Stimulated activated CD4-positive, alpha-beta T cell treated with anti-CD3 and anti-CD28 coated beads, Interleukin-4, amount 100 ng/mL, for 4 hours (primary cell): ENCODE data around the gene STK32B.
"Not testable (repeated sequence)": the region's sequence is repeated elsewhere in the genome, so short reads cannot be mapped to it uniquely, and the experiment has no call there.

Source experiments
- DNase-seq, 2 experiments: peaks; one replicate each; pipeline ENCODE4 v3.0.0-alpha.2; 2020

Gene STK32B

GRCh38 chr4:5213087-5213595 lies 161.9 kb downstream of the STK32B start:
- no peak for DNase-seq

- no peak for DNase-seq
Observed at GRCh38 chr4:5215321-5215720, 164.0 kb downstream of the STK32B start.

DNA sequence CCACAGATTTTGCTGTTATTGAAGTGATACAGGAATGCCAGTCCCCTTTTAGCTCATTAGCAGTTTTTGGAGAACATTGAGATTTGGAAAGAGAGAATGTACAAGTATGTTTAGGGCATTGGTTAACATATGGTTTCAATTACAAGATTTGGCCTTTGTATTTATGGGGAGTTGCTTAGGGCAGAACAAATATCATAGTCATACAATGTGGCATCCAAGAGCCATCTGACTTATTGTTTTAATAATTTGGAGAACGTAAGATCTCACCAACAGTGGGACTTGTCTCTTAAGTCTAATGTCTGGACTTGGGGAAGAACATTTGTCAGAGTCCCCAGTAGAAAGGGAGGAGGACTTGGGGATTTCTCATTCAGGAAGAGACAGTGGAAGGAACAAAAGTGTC lies 166.1 kb downstream of the STK32B start:
- DNase-seq, result no peak

GRCh38 chr4:5218376-5219069 lies 167.2 kb downstream of the STK32B start:
- no peak for DNase-seq

GRCh38 chr4:5220028-5220427 lies 168.7 kb downstream of the STK32B start:
- no peak for DNase-seq

- DNase-seq, result no peak
Observed at GRCh38 chr4:5222047-5222446, 170.8 kb downstream of the STK32B start.

GRCh38 chr4:5222951-5223350 lies 171.7 kb downstream of the STK32B start:
- no peak for DNase-seq

GRCh38 chr4:5224340-5224739 lies 173.1 kb downstream of the STK32B start:
- no peak for DNase-seq

- DNase-seq, result no peak
Observed at GRCh38 chr4:5232549-5232948, 181.3 kb downstream of the STK32B start.

DNA sequence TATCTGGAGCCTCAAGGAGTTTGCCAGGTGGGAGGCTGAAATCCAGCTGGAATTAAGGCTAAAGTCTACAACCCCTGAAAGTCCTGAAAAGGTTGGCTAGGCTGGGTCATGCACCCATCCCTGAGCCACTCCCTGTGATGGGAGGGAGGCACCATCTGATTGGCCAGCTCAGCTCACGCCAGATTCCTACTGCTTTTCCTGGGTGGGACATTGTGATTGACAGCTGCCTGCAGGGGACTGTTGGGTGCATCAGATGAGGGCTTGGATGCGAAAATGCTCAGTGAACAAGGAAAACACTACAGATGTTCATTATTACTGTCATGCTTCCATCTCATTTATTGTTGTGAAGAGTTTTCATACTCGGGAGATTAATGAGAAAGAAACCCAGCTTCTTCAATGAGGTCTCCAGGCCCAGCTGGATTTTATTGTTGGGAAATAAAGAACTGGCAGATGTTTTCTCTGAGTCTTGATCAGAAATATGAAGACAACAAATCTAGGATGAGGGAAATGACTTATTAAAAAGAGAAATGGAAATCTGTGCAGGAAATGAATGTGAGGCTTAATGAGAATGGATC lies 185.9 kb downstream of the STK32B start:
- DNase-seq, result no peak

DNA sequence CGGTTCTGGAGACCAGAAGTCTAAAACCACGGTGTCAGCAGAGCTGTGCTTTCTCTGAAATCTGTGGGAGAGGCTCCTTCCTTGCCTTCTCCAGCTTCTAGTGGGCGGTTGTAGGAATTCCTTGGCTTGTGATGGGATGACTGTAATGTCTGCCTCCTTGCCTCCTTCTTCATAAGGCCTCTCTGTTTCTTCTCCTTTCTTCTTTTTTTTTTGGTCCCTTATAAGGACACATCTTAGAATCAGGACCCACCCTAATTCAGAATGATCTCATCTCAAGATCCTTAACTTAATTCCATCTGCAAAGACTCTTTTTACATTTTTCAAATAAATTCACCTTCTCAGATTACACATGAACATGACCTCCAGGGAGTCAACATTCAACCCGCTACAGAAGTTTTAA lies 186.9 kb downstream of the STK32B start:
- DNase-seq, result no peak

DNA sequence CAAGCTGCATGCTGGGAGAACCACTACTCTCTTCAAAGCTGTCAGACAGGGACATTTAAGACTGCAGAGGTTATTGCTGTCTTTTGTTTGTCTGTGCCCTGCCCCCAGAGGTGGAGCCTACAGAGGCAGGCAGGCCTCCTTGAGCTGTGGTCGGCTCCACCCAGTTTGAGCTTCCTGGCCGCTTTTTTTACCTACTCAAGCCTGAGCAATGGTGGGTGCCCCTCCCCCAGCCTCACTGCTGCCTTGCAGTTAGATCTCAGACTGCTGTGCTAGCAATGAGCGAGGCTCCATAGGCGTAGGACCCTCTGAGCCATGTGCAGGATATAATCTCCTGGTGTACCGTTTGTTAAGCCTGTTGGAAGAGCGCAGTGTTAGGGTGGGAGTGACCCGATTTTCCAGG lies 195.8 kb downstream of the STK32B start:
- DNase-seq, result not testable (repeated sequence)

- DNase-seq, result no peak
Observed at GRCh38 chr4:5247735-5248134, 196.5 kb downstream of the STK32B start.

DNA sequence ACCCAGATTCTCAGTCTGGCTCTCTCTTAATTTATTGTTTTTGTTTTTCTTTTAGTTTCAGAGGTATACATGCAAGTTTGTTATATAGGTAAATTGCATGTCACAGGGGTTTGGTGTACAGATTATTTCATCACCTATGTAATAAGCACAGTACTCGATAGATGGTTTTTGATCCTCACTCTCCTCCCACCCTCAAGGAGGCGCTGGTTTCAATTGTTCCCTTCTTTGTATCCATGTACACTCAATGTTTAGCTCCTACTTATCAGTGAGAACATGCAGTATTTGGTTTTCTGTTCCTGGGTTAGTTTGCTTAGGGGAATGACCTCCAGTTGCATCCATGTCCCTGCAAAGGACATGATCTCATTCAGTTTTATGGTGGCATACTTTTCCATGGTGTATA lies 198.4 kb downstream of the STK32B start:
- no peak for DNase-seq

DNA sequence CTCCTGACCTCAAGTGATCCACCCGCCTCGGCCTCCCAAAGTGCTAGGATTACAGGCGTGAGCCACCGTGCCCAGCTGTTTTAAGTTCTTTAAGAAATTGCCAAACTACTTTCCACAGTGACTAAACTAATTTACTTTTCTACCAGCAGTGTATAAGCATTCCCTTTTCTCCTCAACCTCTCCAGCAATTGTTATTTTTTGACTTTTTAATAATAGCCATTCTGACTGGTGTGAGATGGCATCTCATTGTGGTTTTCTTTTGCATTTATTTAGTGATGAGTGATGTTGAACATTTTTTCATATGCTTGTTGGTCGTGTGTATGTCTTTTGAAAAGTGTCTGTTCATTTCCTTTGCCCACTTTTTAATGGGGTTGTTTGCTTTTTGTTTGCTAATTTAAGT lies 199.3 kb downstream of the STK32B start:
- not testable (repeated sequence) for DNase-seq

- DNase-seq, result no peak
Observed at GRCh38 chr4:5256421-5256820, 205.1 kb downstream of the STK32B start.

- no peak for DNase-seq
Observed at GRCh38 chr4:5257086-5257485, 205.8 kb downstream of the STK32B start.

GRCh38 chr4:5259471-5259870 lies 208.2 kb downstream of the STK32B start:
- no peak for DNase-seq

DNA sequence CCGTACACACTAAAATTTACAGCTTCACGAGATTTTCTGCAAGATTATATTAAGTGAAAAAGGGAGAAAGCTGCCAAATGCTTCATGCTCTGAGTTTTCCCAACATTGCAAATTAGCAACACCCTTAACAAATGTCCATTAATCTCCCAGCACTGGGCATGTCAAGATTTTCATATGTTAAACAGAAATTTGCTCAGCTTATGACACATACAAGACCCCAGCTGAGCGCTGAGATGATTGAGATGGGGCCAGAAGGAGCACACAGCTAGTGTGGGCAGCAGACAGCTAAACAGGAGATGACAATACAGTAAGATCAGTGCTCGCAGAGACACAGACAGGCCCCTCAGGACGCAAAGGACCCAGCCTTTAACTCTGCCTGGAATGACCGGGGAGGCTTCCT lies 208.8 kb downstream of the STK32B start:
- no peak for DNase-seq

DNA sequence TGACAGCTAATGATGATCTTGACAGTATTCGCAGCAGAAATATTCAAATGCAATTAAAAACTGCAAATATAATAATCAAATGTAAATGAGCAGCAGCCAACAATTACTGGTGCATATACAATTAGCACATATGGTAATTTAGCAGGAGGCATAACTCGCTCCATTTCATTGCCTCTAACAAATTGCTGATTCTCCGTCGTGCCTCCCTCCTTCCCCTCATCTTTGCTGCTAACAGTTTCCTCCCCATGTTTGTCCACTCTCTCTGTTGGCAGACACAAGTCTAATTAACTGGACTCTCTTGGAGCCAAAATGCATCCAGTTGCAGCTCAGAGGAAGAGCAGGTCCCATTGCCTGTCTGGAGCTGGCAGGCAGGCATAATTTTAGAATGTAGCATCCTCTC lies 210.6 kb downstream of the STK32B start:
- no peak for DNase-seq

- DNase-seq, result no peak
Observed at GRCh38 chr4:5266991-5267390, 215.7 kb downstream of the STK32B start.

GRCh38 chr4:5267408-5267807 lies 216.1 kb downstream of the STK32B start:
- no peak for DNase-seq

DNA sequence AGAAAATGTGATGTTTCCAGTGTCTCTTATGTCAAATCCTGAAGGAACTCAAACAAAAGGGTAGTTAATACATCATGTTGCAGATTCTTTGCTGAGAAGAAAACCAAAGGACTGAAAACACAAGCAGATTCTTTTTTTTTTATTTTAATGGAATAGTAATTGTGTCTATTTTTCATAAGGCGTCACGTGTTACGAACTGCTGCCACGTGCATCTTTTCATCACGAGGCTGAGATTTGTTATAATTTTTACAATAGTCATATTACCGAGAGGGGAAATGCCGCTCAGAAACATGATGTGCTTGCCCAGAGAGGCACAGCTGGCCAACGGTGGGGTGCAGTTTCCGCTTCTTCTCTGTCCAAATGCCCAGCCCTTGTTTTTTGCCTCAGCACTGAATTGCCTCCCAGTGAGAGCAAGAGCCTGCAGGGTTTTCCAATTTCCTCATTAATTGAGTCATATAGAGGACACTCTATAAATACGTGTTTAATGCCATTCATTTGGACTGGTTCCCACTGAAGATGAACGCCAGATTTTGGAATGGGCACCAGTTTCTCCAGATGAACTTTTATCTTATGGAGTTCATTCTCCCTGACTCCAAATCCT lies 225.3 kb downstream of the STK32B start:
- DNase-seq, result no peak

DNA sequence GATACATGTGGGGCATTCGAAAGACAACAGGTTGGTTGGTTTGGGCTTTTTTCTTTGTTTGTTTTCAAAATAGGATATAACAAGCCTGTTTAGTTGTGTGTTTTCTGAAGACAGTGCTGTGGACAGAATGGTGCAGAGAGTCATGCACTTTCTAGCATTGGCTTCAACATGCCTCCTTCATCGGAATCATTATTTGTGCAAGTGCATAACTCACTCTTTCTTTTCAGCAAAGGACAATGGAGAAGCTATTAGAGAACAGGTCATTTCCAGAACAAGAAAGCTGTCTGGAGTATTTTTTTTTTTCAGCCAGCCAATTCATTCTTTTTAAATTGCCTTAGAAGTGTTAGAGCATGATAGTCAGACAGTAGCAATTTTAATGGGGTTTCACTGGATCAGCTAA lies 225.8 kb downstream of the STK32B start:
- no peak for DNase-seq
